ENCODE measurements around the gene BRAT1. TPM values are rescaled to one million over a fixed set of nuclear protein-coding genes. Genes with fewer than 3 reads are reported as not detected.

BRAT1 gene
- total RNA-seq, 1 experiment from 2014 or later: 50.0 TPM

- TF ChIP-seq ATF6 (CRISPR knock-in tag; IDR thresholded peaks at IDR 0.05): no peak
- TF ChIP-seq TEAD4 (CRISPR knock-in tag; IDR thresholded peaks at IDR 0.05): no peak
- no peak for TF ChIP-seq MLX (CRISPR knock-in tag; IDR thresholded peaks at IDR 0.05)
- TF ChIP-seq ZNF263 (CRISPR knock-in tag; IDR thresholded peaks at IDR 0.05; ENCODE audit: low read depth): no peak
These were observed 48.0 kb downstream of the BRAT1 start (continued) for GRCh38 chr7:2507208-2507916.

DNA sequence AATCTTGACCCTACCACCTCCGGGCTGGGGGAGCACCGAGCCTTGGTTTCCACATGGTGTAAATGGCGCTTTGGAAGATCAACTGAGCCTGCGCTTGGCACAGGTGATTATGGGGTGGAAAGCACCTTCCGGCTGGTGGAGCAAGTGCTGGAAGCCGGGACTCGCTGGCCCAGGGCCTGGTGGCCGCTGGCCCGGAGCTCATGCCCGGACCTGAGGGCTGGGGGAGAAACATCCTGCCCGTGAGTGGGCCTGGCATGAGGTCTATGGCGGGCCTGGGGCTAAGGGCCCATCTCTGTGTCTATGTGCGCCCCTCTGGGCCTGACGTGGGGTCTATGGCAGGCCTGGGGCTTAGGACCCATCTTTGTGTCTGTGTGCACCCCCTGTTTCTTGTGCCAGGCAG is 49.9 kb downstream of the BRAT1 start:
- H3K4me1 Mint-ChIP-seq: peaks cover 7% of the 10 kb centered on the region
- ChIA-PET POLR2A (no interaction called here), CTCF (interaction anchor here (0.6 to 0.9 kb wide), 2 partner anchors 37 to 105 kb away, joined by 3 to 7 read pairs; no protein-coding TSS in a partner anchor)
- no peak overlapping the region for H3K4me3 Mint-ChIP-seq
- no peak overlapping the region for H3K27ac Mint-ChIP-seq
- no peak for DNase-seq (ENCODE audit: low spot score)
- H3K27me3 Mint-ChIP-seq (ENCODE audit: low read depth): no peaks in the 10 kb centered on the region; the same call in 1 of the 2 replicates
- no peak for ATAC-seq
- no peaks in the 10 kb centered on the region for H3K36me3 Mint-ChIP-seq
- H3K9me3 Mint-ChIP-seq: no peaks in the 10 kb centered on the region
- TF ChIP-seq ZNF423 (CRISPR knock-in tag; IDR thresholded peaks at IDR 0.05): no peak

DNA sequence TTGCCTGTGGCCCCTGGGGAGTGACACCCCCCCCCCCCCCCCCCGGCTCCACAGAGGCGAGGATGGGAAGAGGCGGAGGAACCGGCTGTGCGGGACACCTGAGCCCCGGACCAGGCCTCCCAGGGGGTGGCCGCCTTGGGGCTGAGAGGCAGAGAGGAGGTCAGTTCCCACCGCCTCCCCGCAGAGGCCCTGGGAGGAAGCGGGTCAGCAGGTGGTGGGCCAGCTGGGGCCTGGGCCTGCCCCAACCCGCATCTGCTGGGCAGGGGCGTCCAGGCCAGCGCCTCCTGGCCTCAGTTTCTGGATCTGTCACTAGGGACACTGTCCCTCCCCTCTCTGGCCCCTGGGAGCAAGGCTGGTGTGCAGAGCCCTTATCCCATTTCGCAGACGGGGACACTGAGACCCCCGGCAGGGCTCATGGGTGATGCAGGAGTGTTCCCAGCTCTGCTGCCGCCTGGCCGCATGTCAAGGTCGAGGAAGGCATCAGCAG is 50.4 kb downstream of the BRAT1 start:
- H3K9me3 Mint-ChIP-seq: no peaks in the 10 kb centered on the region
- H3K27me3 Mint-ChIP-seq (ENCODE audit: low read depth): no peaks in the 10 kb centered on the region; the same call in 1 of the 2 replicates
- CTCF ChIA-PET: interaction anchor here (0.6 to 0.9 kb wide), 2 partner anchors 36 to 106 kb away, joined by 3 to 7 read pairs; no protein-coding TSS in a partner anchor
- no peak for ATAC-seq
- POLR2A ChIA-PET: no interaction called here
- H3K27ac Mint-ChIP-seq: no peak overlapping the region
- H3K4me3 Mint-ChIP-seq: no peak overlapping the region
- DNase-seq (ENCODE audit: low spot score): no peak
- H3K36me3 Mint-ChIP-seq: no peaks in the 10 kb centered on the region
- TF ChIP-seq, protein P1, sequence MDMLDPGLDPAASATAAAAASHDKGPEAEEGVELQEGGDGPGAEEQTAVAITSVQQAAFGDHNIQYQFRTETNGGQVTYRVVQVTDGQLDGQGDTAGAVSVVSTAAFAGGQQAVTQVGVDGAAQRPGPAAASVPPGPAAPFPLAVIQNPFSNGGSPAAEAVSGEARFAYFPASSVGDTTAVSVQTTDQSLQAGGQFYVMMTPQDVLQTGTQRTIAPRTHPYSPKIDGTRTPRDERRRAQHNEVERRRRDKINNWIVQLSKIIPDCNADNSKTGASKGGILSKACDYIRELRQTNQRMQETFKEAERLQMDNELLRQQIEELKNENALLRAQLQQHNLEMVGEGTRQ (CRISPR knock-in tag; IDR thresholded peaks at IDR 0.05): no peak
- TF ChIP-seq FOXK1 (CRISPR knock-in tag; IDR thresholded peaks at IDR 0.05) (no peak), ZNF425 (CRISPR knock-in tag; conservative IDR thresholded peaks at IDR 0.05) (no peak), OVOL2 (CRISPR knock-in tag; IDR thresholded peaks at IDR 0.05; ENCODE audit: borderline replicate concordance) (no peak), MLX (CRISPR knock-in tag; IDR thresholded peaks at IDR 0.05) (no peak), ZNF423 (CRISPR knock-in tag; IDR thresholded peaks at IDR 0.05) (peak; percentile 76), ZNF263 (CRISPR knock-in tag; IDR thresholded peaks at IDR 0.05; ENCODE audit: low read depth) (no peak)
- TF ChIP-seq, protein P2, sequence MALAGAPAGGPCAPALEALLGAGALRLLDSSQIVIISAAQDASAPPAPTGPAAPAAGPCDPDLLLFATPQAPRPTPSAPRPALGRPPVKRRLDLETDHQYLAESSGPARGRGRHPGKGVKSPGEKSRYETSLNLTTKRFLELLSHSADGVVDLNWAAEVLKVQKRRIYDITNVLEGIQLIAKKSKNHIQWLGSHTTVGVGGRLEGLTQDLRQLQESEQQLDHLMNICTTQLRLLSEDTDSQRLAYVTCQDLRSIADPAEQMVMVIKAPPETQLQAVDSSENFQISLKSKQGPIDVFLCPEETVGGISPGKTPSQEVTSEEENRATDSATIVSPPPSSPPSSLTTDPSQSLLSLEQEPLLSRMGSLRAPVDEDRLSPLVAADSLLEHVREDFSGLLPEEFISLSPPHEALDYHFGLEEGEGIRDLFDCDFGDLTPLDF (CRISPR knock-in tag; IDR thresholded peaks at IDR 0.05): no peak
- TF ChIP-seq, protein P3, sequence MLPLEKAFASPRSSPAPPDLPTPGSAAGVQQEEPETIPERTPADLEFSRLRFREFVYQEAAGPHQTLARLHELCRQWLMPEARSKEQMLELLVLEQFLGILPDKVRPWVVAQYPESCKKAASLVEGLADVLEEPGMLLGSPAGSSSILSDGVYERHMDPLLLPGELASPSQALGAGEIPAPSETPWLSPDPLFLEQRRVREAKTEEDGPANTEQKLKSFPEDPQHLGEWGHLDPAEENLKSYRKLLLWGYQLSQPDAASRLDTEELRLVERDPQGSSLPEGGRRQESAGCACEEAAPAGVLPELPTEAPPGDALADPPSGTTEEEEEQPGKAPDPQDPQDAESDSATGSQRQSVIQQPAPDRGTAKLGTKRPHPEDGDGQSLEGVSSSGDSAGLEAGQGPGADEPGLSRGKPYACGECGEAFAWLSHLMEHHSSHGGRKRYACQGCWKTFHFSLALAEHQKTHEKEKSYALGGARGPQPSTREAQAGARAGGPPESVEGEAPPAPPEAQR (CRISPR knock-in tag; IDR thresholded peaks at IDR 0.05): no peak
- H3K4me1 Mint-ChIP-seq: peaks cover 10% of the 10 kb centered on the region

Measured in WTC11 (cell line).